ENCODE data around the gene TSEN54. TPM values are rescaled to one million over a fixed set of nuclear protein-coding genes. Genes with fewer than 3 reads are reported as not detected.

Gene TSEN54
- total RNA-seq, 1 donor from 2014 or later, result 23.2 TPM

- ATAC-seq, result no peak
These were observed 27.4 kb upstream of the TSEN54 start for GRCh38 chr17:75488693-75489510.

- ATAC-seq, result no peak
These were observed 26.8 kb upstream of the TSEN54 start for GRCh38 chr17:75489511-75489955.

GRCh38 chr17:75490173-75490743 lies 26.1 kb upstream of the TSEN54 start:
- no peak for ATAC-seq

GRCh38 chr17:75490953-75491649 lies 25.2 kb upstream of the TSEN54 start:
- ATAC-seq, result no peak

GRCh38 chr17:75491680-75492079 lies 24.6 kb upstream of the TSEN54 start:
- no peak for ATAC-seq

- ATAC-seq, result no peak
These were observed 23.7 kb upstream of the TSEN54 start for GRCh38 chr17:75492555-75493168.

GRCh38 chr17:75493476-75494129 lies 22.7 kb upstream of the TSEN54 start:
- ATAC-seq, result no peak

GRCh38 chr17:75494326-75494877 lies 21.9 kb upstream of the TSEN54 start:
- no peak for ATAC-seq

GRCh38 chr17:75496005-75496404 lies 20.3 kb upstream of the TSEN54 start:
- ATAC-seq, result no peak

GRCh38 chr17:75498039-75498725 lies 18.1 kb upstream of the TSEN54 start:
- ATAC-seq, result no peak

GRCh38 chr17:75498726-75499213 lies 17.6 kb upstream of the TSEN54 start:
- no peak for ATAC-seq

GRCh38 chr17:75499313-75500022 lies 16.9 kb upstream of the TSEN54 start:
- no peak for ATAC-seq

GRCh38 chr17:75500419-75501216 lies 15.7 kb upstream of the TSEN54 start:
- ATAC-seq, result no peak

- ATAC-seq, result no peak
These were observed 14.8 kb upstream of the TSEN54 start for GRCh38 chr17:75501378-75502071.

- ATAC-seq, result no peak
These were observed 14.1 kb upstream of the TSEN54 start for GRCh38 chr17:75502072-75502720.

GRCh38 chr17:75502721-75503329 lies 13.5 kb upstream of the TSEN54 start:
- ATAC-seq, result no peak

- ATAC-seq, result no peak
These were observed 12.9 kb upstream of the TSEN54 start for GRCh38 chr17:75503337-75503950.

- no peak for ATAC-seq
These were observed 12.4 kb upstream of the TSEN54 start for GRCh38 chr17:75503976-75504346.
